Heart left ventricle (tissue), 13 donors: ENCODE results near the gene HLA-DOA.

Source experiments
- POLR2A ChIP-seq, 2 donors: fragments of 450-650 bp; IDR thresholded peaks; one replicate each; pipeline ENCODE4 v1.6.1; 2017; ENCODE audit warnings: antibody characterized with exemption in 2 of 2, mild to moderate bottlenecking in 2 of 2, moderate library complexity in 2 of 2
- TF ChIP-seq, protein P1 (sequence below), 12 donors: fragments of 200-600 bp; sonication (generic) in 4 of 12; IDR thresholded peaks; one replicate each; pipeline versions ENCODE4 v1.5.0 to v1.8.0; 2018 to 2022; ENCODE audit warnings: antibody characterized with exemption in 12 of 12, mild to moderate bottlenecking in 5 of 12
- donor health status: ischemic (EF 13 %, LVEDD 7.1; RV severe dilation, severe dysfunction).
- donor health status: DM: no; HTN: yes; CAD: no.
- donor health status: DM: no; HTN: no; CAD: no.
- donor health status: ischemic (EF 25% LVEDD 6.9; RV normal size, moderate dysfunction).
- donor health status: ischemic (EF 25% LVEDD 5.7; RV mildly dilated, moderate dysfunction).
- donor health status: ischemic (EF 35%, LVEDD 5.7; RV mildly dilated, moderate dysfunction).
- donor health status: nonischemic (EF 11% LVEDD 7.7; RV severe dilation, severe dysfunction).
- donor health status: DM: yes; HTN: yes; CAD: no.
- donor health status: PGD.
- donor health status: ischemic (EF 29% LVEDD 5.4; RV normal size, mild dysfunction).
- donor health status: nonischemic (EF 23%, LVEDD 6.1; RV moderate dilation, normal function).

DNA sequence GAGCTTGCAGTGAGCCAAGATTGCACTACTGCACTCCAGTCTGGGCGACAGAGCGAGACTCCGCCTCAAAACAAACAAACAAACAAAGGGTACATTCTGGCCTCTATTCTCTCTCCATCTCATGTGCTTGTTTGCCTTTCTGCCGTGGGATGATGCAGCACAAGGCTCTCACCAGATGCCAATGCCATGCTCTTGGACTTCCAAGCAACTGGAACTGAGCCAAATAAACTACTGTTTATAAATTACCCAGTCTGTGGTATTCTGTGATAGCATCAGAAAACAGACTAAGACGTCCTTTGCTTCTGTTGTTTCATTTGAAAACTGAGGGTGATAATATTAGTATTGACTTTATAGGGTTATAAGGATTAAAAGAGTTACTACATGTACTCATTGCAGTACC, 44.6 kb downstream of the HLA-DOA start:
- TF ChIP-seq, protein P1, sequence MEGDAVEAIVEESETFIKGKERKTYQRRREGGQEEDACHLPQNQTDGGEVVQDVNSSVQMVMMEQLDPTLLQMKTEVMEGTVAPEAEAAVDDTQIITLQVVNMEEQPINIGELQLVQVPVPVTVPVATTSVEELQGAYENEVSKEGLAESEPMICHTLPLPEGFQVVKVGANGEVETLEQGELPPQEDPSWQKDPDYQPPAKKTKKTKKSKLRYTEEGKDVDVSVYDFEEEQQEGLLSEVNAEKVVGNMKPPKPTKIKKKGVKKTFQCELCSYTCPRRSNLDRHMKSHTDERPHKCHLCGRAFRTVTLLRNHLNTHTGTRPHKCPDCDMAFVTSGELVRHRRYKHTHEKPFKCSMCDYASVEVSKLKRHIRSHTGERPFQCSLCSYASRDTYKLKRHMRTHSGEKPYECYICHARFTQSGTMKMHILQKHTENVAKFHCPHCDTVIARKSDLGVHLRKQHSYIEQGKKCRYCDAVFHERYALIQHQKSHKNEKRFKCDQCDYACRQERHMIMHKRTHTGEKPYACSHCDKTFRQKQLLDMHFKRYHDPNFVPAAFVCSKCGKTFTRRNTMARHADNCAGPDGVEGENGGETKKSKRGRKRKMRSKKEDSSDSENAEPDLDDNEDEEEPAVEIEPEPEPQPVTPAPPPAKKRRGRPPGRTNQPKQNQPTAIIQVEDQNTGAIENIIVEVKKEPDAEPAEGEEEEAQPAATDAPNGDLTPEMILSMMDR (IDR thresholded peaks at IDR 0.05): no peak
- no peak for TF ChIP-seq POLR2A (IDR thresholded peaks at IDR 0.05)
